Measurements from ENCODE around the gene SLC23A1. TPM values are rescaled to one million over a fixed set of nuclear protein-coding genes. Genes with fewer than 3 reads are reported as not detected.

Gene SLC23A1
- total RNA-seq, 4 donors from 2014 or later: 6.4 TPM; not detected in 3

DNA sequence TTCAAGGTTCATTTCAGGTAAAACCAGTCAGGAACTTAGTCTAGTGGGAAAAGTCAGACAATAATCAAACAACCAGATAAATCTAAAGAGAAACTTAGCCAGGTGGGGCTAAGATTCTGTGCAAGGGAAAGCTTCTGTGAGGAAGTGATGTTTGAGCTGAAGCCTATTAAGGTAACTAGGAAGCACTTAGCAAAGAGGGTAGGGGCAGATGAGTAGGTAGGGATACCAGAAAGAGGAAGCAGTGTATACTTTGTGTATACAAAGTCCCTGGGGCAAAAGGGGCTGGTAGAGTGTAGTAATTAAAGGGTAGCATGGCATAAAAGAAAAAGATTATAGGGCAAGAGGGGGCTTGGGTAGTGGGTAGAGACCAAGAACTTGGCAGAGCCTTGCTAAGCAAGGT is 24.4 kb upstream of the SLC23A1 start:
- DNase-seq: no peak
- Histone ChIP-seq H3K27ac (peak overlapping the region in 3 of 4 donors; percentile 35 to 65 (median 62)), H3K9me3 (no peaks in the 10 kb centered on the region), H3K4me3 (no peak overlapping the region), H3K36me3 (no peaks in the 10 kb centered on the region), H3K4me1 (peaks cover 8 to 39% (median 12%) of the 10 kb centered on the region in 3 donors), H3K27me3 (no peaks in the 10 kb centered on the region)
- TF ChIP-seq POLR2A (IDR thresholded peaks at IDR 0.05): no peak
- TF ChIP-seq, protein P1, sequence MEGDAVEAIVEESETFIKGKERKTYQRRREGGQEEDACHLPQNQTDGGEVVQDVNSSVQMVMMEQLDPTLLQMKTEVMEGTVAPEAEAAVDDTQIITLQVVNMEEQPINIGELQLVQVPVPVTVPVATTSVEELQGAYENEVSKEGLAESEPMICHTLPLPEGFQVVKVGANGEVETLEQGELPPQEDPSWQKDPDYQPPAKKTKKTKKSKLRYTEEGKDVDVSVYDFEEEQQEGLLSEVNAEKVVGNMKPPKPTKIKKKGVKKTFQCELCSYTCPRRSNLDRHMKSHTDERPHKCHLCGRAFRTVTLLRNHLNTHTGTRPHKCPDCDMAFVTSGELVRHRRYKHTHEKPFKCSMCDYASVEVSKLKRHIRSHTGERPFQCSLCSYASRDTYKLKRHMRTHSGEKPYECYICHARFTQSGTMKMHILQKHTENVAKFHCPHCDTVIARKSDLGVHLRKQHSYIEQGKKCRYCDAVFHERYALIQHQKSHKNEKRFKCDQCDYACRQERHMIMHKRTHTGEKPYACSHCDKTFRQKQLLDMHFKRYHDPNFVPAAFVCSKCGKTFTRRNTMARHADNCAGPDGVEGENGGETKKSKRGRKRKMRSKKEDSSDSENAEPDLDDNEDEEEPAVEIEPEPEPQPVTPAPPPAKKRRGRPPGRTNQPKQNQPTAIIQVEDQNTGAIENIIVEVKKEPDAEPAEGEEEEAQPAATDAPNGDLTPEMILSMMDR (IDR thresholded peaks at IDR 0.05): no peak
- intact Hi-C loops (cut with DNase I): no loop called here

DNA sequence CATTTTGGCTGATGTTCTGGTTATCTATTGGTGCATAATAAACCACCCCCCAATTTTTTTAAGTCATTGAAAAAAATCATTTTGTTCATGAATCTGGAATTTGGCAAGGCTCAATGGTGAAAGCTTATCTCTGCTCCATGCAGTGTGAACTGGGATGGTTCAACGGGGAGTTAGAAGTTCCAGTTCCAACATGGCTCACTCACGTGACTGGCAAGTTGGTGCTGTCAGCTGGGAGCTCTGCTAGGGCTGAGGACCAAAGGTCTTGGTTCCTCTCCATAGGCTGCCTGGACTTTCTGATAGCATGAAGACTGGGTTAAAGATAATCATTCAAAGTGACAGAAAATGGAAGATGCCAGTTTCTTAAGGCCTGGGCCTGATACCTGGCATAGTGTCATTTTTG is 23.9 kb upstream of the SLC23A1 start:
- peaks cover 8 to 39% (median 12%) of the 10 kb centered on the region in 3 donors for H3K4me1 ChIP-seq
- intact Hi-C loops (cut with DNase I): no loop called here
- H3K4me3 ChIP-seq: no peak overlapping the region
- TF ChIP-seq, protein P1 (IDR thresholded peaks at IDR 0.05): no peak
- no peak for TF ChIP-seq POLR2A (IDR thresholded peaks at IDR 0.05)
- 18 to 50% methylated on average over 2 of the region's 2 CpGs for WGBS, 2 donors
- H3K27ac ChIP-seq: peak overlapping the region in 3 of 4 donors; percentile 35 to 65 (median 62)
- no peaks in the 10 kb centered on the region for H3K36me3 ChIP-seq
- DNase-seq: no peak
- H3K27me3 ChIP-seq: no peaks in the 10 kb centered on the region
- H3K9me3 ChIP-seq: no peaks in the 10 kb centered on the region

GRCh38 chr5:139404484-139404840 is 21.4 kb upstream of the SLC23A1 start:
- intact Hi-C loops (cut with DNase I): no loop called here
- no peaks in the 10 kb centered on the region for H3K27me3 ChIP-seq
- H3K36me3 ChIP-seq: no peaks in the 10 kb centered on the region
- no peak for DNase-seq
- TF ChIP-seq POLR2A (IDR thresholded peaks at IDR 0.05): peak in 1 of 4 donors; percentile 0
- TF ChIP-seq, protein P1 (IDR thresholded peaks at IDR 0.05): no peak
- peaks cover 8 to 39% (median 12%) of the 10 kb centered on the region in 3 donors for H3K4me1 ChIP-seq
- peak overlapping the region; percentile 78 to 97 (median 92) for H3K27ac ChIP-seq
- WGBS, 2 donors: 60 to 70% methylated on average over 4 to 5 of the region's 5 CpGs
- no peaks in the 10 kb centered on the region for H3K9me3 ChIP-seq
- H3K4me3 ChIP-seq: peak overlapping the region; percentile 37 to 76 (median 56)

- intact Hi-C loops (cut with DNase I): no loop called here
- WGBS, 2 donors: 0 to 2% methylated on average over 12 to 13 of the region's 41 CpGs
- Histone ChIP-seq H3K27me3 (no peaks in the 10 kb centered on the region), H3K36me3 (no peaks in the 10 kb centered on the region), H3K27ac (peak within 1 kb of the TSS; percentile 78 to 97 (median 92)), H3K4me1 (peaks cover 8 to 39% (median 12%) of the 10 kb centered on the region in 3 donors), H3K9me3 (no peaks in the 10 kb centered on the region), H3K4me3 (peak within 1 kb of the TSS; percentile 37 to 76 (median 56))
- TF ChIP-seq, protein P1 (IDR thresholded peaks at IDR 0.05): no peak
- peak in 2 of 4 donors; percentile 25 to 34 for TF ChIP-seq POLR2A (IDR thresholded peaks at IDR 0.05)
- DNase-seq: peak; percentile 99
Observed at GRCh38 chr5:139403787-139404483, 20.8 kb upstream of the SLC23A1 start, which contains the start of gene SPATA24. Gene SPATA24, minus strand, starts transcription at chr5:139404089. Its CDS starts 29 bp downstream, at chr5:139404060.

DNA sequence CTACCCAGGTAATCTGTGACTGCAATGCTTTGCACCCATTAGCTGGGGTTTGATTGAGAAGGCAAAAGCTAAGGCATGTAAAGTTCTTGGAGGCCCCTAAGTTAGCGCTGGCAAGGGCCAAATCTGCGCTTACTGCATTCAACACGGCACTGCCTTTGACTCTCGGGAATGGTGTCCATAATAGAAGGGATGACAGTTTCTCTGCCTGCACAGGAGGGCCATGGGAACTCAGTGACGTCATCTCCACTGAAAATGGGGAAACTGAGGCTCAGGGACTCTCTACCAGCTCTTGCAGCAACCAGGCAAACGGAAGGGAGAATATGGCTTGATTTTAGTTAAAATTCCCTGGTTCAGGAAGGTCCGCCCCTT is 20.3 kb upstream of the SLC23A1 start:
- intact Hi-C loops (cut with DNase I): no loop called here
- 8 to 22% methylated on average over 6 to 7 of the region's 7 CpGs for WGBS, 2 donors
- TF ChIP-seq, protein P1 (IDR thresholded peaks at IDR 0.05): no peak
- TF ChIP-seq POLR2A (IDR thresholded peaks at IDR 0.05): no peak
- Histone ChIP-seq H3K9me3 (no peaks in the 10 kb centered on the region), H3K27ac (peak overlapping the region; percentile 78 to 97 (median 92)), H3K4me1 (peaks cover 8 to 39% (median 12%) of the 10 kb centered on the region in 3 donors), H3K27me3 (no peaks in the 10 kb centered on the region), H3K36me3 (no peaks in the 10 kb centered on the region), H3K4me3 (peak overlapping the region; percentile 37 to 76 (median 56))
- DNase-seq: no peak

All from esophagus squamous epithelium (tissue), 5 donors.